ENCODE results near the gene CFAP97D2.
"Not testable (repeated sequence)": the region's sequence is repeated elsewhere in the genome, so short reads cannot be mapped to it uniquely, and the experiment has no call there.

CFAP97D2 gene

DNA sequence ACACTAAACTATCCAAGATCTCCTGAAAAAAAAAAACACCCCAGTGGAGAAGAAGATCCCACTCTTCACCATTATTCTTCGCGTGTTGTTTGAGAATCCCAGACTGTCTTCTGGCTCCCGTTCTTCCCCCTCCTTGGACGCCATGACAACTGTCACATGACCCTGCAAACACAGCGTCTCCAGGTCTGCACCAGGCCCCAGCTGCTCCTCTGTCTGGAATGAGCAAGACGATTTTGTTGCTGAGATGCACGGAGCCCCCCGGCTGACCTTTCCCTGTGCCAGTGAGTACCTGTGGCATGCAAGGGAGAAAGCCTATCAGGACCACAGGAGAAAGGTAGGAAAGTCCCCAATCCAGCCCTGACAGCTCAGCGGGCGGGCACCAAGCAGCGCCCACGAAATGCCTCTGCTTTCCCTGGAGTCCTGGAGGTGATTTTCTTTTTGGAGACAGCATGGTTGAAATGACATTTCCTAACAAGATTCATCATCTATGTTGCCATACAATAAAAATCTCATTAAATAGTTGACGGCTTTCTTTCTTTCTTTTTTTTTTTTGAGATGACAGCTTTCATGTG lies at the start of gene CFAP97D2:
Gene CFAP97D2, plus strand, starts transcription at position 171 of the 572 bp plus-strand sequence. Its CDS starts 74 bp downstream, at position 245.
- peaks cover 10% of the 10 kb centered on the region for H3K4me1 ChIP-seq (ENCODE audit: insufficient read depth, low read length)
- H3K4me3 ChIP-seq (ENCODE audit: low read length): no peak within 1 kb of the TSS
- H3K9me3 ChIP-seq (ENCODE audit: low read length): no peaks in the 10 kb centered on the region

GRCh38 chr13:114129649-114130062 lies 49.4 kb upstream of the CFAP97D2 start:
- H3K27me3 ChIP-seq (ENCODE audit: insufficient read depth, low read length): no peaks in the 10 kb centered on the region
- H3K4me1 ChIP-seq (ENCODE audit: insufficient read depth, low read length): peaks cover 44% of the 10 kb centered on the region
- H2AFZ ChIP-seq (ENCODE audit: low read depth, low read length): no peak overlapping the region
- no peaks in the 10 kb centered on the region for H3K36me3 ChIP-seq (ENCODE audit: insufficient read depth, low read length)
- H3K4me3 ChIP-seq (ENCODE audit: low read length): no peak overlapping the region
- H3K9me3 ChIP-seq (ENCODE audit: low read length): no peaks in the 10 kb centered on the region

More for the DNA sequence above, at the start of gene CFAP97D2:
- peak within 1 kb of the TSS; percentile 11 for H2AFZ ChIP-seq (ENCODE audit: low read depth, low read length)
- H3K36me3 ChIP-seq (ENCODE audit: insufficient read depth, low read length): no peaks in the 10 kb centered on the region
- no peaks in the 10 kb centered on the region for H3K27me3 ChIP-seq (ENCODE audit: insufficient read depth, low read length)

DNA sequence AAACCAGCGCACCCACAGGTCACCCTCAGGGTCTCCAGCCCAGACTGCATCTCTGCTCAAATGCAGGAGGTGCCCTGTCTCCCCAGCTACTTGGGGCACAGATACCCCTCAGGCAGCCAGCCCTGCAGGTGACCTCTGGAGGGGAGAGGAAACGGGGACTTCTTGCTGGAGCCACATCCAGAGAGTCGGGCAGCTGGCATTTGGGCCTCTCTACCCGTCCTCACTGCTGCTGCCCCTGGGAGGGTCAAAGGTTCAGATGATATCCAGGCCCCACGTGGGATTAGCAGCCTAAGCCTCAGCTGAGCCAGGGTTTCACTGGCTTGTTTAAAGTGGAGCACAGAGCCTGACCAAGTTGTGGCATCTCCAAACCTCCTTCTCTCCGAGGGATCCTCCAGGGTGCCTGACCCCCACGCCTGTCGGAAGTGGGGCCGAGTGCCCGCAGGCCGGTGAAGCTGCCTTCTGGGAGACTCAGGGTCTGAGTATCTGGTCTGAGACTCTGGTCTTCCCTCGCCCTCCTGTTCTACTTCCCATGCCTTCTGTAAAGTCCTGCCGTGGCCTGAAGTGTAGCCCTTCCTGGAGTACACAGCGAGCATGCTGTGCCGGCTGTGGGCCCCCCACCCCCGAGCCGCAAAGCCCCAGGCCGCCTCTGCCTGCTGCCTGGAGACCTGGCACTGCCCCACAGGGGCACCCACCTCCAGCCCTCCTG lies 48.8 kb upstream of the CFAP97D2 start:
- H3K36me3 ChIP-seq (ENCODE audit: insufficient read depth, low read length): no peaks in the 10 kb centered on the region
- H3K27me3 ChIP-seq (ENCODE audit: insufficient read depth, low read length): no peaks in the 10 kb centered on the region
- H3K4me3 ChIP-seq (ENCODE audit: low read length): peak overlapping the region; percentile 90
- H3K9me3 ChIP-seq (ENCODE audit: low read length): no peaks in the 10 kb centered on the region
- peaks cover 46% of the 10 kb centered on the region for H3K4me1 ChIP-seq (ENCODE audit: insufficient read depth, low read length)
- no peak overlapping the region for H2AFZ ChIP-seq (ENCODE audit: low read depth, low read length)

DNA sequence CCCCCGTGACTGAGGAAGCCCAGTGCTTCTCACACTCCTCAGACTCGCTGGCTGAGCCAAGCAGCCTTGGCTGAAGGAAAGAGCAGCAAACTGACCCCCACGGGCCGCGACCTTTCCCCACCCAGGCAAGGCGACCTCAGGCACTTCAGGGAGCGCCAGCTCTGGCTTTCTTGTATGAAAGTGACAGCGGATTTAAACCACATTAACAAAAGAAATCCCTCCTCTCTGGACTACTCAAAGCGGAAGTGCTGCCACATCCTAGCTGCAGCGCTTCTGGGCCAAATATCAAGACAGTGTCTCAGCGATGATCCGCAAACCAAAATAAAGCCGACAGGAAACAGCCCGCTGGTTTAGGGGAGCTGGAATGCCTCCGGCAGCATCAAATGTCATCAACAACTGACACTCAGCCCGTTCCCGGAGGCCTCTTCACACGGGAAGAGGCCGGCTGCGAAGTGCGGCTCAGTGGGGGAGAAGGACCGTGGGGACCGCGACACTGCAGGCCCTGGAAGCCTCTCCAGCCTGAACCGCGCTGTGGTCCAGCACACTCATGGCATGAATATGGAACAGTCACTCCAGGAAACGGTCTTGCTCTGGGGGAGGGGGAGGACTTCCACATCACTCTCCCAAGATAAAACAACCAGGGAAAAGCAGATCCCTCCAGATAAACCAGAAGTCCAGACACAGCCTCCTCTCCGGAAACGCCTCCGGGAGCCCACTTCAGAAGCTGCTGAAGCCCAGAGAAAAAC lies 48.0 kb upstream of the CFAP97D2 start:
- Histone ChIP-seq H3K4me1 (ENCODE audit: insufficient read depth, low read length) (peaks cover 46% of the 10 kb centered on the region), H3K9me3 (ENCODE audit: low read length) (no peaks in the 10 kb centered on the region), H3K4me3 (ENCODE audit: low read length) (peak overlapping the region; percentile 90), H3K27me3 (ENCODE audit: insufficient read depth, low read length) (no peaks in the 10 kb centered on the region), H3K36me3 (ENCODE audit: insufficient read depth, low read length) (no peaks in the 10 kb centered on the region), H2AFZ (ENCODE audit: low read depth, low read length) (no peak overlapping the region)

- H3K27me3 ChIP-seq (ENCODE audit: insufficient read depth, low read length): no peaks in the 10 kb centered on the region
- no peaks in the 10 kb centered on the region for H3K36me3 ChIP-seq (ENCODE audit: insufficient read depth, low read length)
- no peaks in the 10 kb centered on the region for H3K9me3 ChIP-seq (ENCODE audit: low read length)
- H2AFZ ChIP-seq (ENCODE audit: low read depth, low read length): peak overlapping the region; percentile 30
- peaks cover 47% of the 10 kb centered on the region for H3K4me1 ChIP-seq (ENCODE audit: insufficient read depth, low read length)
- H3K4me3 ChIP-seq (ENCODE audit: low read length): peak overlapping the region; percentile 90
These were observed 47.3 kb upstream of the CFAP97D2 start for GRCh38 chr13:114131583-114132418.

GRCh38 chr13:114132419-114133121 lies 46.5 kb upstream of the CFAP97D2 start, which contains the start of gene RASA3:
RASA3 (minus strand) TSS chr13:114132623; CDS start chr13:114132489, 134 bp downstream.
- H3K27me3 ChIP-seq (ENCODE audit: insufficient read depth, low read length): no peaks in the 10 kb centered on the region
- H3K9me3 ChIP-seq (ENCODE audit: low read length): no peaks in the 10 kb centered on the region
- peak within 1 kb of the TSS; percentile 90 for H3K4me3 ChIP-seq (ENCODE audit: low read length)
- no peaks in the 10 kb centered on the region for H3K36me3 ChIP-seq (ENCODE audit: insufficient read depth, low read length)
- H3K4me1 ChIP-seq (ENCODE audit: insufficient read depth, low read length): peaks cover 48% of the 10 kb centered on the region
- H2AFZ ChIP-seq (ENCODE audit: low read depth, low read length): peak within 1 kb of the TSS; percentile 30

DNA sequence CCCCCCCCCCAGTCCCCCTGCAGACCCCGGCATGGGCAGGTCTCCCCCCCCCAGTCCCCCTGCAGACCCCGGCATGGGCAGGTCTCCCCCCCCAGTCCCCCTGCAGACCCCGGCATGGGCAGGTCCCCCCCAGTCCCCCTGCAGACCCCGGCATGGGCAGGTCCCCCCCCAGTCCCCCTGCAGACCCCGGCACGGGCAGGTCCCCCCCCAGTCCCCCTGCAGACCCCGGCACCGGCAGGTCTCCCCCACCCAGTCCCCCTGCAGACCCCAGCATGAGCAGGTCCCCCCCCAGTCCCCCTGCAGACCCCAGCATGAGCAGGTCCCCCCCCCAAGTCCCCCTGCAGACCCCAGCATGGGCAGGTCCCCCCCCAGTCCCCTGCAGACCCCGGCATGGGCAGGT lies 45.9 kb upstream of the CFAP97D2 start:
- H2AFZ ChIP-seq (ENCODE audit: low read depth, low read length); H3K27me3 ChIP-seq (ENCODE audit: insufficient read depth, low read length); H3K36me3 ChIP-seq (ENCODE audit: insufficient read depth, low read length); H3K4me3 ChIP-seq (ENCODE audit: low read length); H3K9me3 ChIP-seq (ENCODE audit: low read length): not testable (repeated sequence)
- H3K4me1 ChIP-seq (ENCODE audit: insufficient read depth, low read length): peaks cover 46% of the 10 kb centered on the region

DNA sequence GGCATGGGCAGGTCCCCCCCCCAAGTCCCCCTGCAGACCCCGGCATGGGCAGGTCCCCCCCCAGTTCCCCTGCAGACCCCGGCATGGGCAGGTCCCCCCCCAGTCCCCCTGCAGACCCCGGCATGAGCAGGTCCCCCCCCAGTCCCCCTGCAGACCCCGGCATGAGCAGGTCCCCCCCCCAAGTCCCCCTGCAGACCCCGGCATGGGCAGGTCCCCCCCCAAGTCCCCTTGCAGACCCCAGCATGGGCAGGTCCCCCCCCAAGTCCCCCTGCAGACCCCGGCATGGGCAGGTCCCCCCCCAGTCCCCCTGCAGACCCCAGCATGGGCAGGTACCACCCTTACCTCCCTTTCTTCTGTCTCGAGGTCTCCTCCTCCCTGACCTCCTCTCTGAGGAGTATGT lies 45.5 kb upstream of the CFAP97D2 start:
- H3K27me3 ChIP-seq (ENCODE audit: insufficient read depth, low read length); H3K4me3 ChIP-seq (ENCODE audit: low read length); H2AFZ ChIP-seq (ENCODE audit: low read depth, low read length); H3K9me3 ChIP-seq (ENCODE audit: low read length); H3K36me3 ChIP-seq (ENCODE audit: insufficient read depth, low read length): not testable (repeated sequence)
- H3K4me1 ChIP-seq (ENCODE audit: insufficient read depth, low read length): peaks cover 42% of the 10 kb centered on the region

DNA sequence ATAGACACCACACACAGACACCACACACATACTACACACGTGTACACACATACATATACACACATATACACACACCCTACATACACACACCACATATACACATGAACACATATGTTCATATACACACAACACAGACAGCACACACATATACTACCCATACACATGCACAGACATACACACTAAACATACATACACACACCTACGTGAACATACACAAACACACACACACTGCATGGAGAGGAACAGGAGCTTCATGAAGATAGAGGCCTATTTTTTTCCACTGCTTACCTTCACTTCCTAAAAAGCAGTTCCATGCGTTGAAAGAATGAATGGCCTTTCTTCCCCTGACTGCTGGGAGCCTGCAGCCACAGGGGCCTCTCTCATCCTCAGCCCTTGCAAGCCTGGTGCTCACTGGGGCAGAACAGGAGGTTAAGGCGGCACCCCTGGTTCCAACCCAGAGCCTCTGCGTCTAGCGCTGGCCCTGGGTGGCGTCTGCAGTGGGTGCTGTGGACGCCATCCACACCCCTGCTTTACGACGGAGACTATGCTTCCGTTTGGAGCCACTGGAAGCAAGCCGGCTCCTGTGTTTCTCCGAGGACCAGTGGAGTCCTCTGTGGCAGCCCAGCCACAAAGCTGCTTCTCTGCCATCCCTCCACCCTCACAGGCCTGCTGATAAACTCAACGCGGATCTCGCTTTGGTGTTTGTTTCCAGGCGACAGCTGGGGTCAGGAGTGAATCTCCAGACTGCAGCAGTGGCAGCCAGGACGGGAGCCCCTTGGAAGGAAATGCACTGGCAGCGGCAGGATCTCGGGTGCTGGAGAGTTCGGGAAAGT lies 44.7 kb upstream of the CFAP97D2 start:
- Histone ChIP-seq H2AFZ (ENCODE audit: low read depth, low read length) (no peak overlapping the region), H3K4me1 (ENCODE audit: insufficient read depth, low read length) (peaks cover 34% of the 10 kb centered on the region), H3K27me3 (ENCODE audit: insufficient read depth, low read length) (no peaks in the 10 kb centered on the region), H3K36me3 (ENCODE audit: insufficient read depth, low read length) (no peaks in the 10 kb centered on the region), H3K4me3 (ENCODE audit: low read length) (no peak overlapping the region), H3K9me3 (ENCODE audit: low read length) (no peaks in the 10 kb centered on the region)

DNA sequence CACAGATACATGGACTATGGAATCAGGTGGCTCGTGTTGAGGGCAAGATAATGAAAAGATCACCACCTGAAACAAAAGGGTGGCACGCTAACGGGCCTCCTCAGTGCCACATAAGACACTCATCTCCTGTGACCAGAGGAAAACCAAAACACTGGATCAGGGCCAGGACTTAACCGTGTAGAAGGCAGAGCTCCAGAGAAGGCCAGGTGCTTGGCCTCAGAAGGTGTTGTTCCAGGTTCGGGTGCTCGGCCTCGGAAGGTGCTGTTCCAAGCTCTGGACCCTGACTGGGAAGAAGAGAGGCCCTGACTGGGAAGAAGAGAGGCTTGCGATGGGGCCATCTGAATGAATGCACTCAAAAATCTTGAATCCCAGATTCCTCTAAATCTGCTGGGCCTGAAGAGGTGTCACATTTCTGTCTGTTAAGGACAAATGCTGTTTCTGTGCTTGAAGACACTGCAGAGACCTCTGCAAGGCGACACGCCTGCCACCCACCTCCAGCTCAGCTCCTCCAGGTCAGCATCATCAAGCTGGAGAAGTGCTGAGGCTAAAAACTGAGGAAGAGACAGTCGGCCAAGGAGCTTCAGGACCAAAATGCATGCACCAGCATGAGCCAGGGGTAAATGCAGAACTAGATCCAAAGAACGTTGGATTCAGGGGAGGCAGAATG lies 44.0 kb upstream of the CFAP97D2 start:
- Histone ChIP-seq H3K36me3 (ENCODE audit: insufficient read depth, low read length) (no peaks in the 10 kb centered on the region), H3K4me1 (ENCODE audit: insufficient read depth, low read length) (peaks cover 26% of the 10 kb centered on the region), H3K9me3 (ENCODE audit: low read length) (no peaks in the 10 kb centered on the region), H3K27me3 (ENCODE audit: insufficient read depth, low read length) (no peaks in the 10 kb centered on the region), H2AFZ (ENCODE audit: low read depth, low read length) (no peak overlapping the region), H3K4me3 (ENCODE audit: low read length) (no peak overlapping the region)

GRCh38 chr13:114135731-114136171 lies 43.3 kb upstream of the CFAP97D2 start:
- Histone ChIP-seq H3K27me3 (ENCODE audit: insufficient read depth, low read length) (no peaks in the 10 kb centered on the region), H3K9me3 (ENCODE audit: low read length) (no peaks in the 10 kb centered on the region), H3K36me3 (ENCODE audit: insufficient read depth, low read length) (no peaks in the 10 kb centered on the region), H2AFZ (ENCODE audit: low read depth, low read length) (no peak overlapping the region), H3K4me3 (ENCODE audit: low read length) (no peak overlapping the region), H3K4me1 (ENCODE audit: insufficient read depth, low read length) (peaks cover 22% of the 10 kb centered on the region)
